ENCODE results near the gene EXOC3. TPM values are rescaled to one million over a fixed set of nuclear protein-coding genes. Genes with fewer than 3 reads are reported as not detected.

EXOC3 gene
- total and polyA plus RNA-seq, 2 of the 4 experiments (the other 2 are of a cell fraction) = 35.1 to 47.5 TPM

GRCh38 chr5:516338-516925, 73.5 kb downstream of the EXOC3 start:
- in situ Hi-C loops (cut with MboI; ENCODE audit: low sequenced_read_pairs) (no loop called here), intact Hi-C loops (cut with micrococcal nuclease) (no loop called here), dilution Hi-C loops (cut with HindIII; ENCODE audit: low sequenced_read_pairs, unreplicated experiment) (no loop called here)
- H4K5ac ChIP-seq (ENCODE audit: low read depth, low read length) = no peak overlapping the region
- H4K20me1 ChIP-seq (ENCODE audit: insufficient read depth, low read length) = no peaks in the 10 kb centered on the region
- no peaks in the 10 kb centered on the region for H3K9me1 ChIP-seq (ENCODE audit: insufficient read depth, low read length)
- ChIA-PET POLR2A (ENCODE audit: unreplicated experiment) (no interaction called here), CTCF (no interaction called here)
- H2BK15ac ChIP-seq (ENCODE audit: low read depth, low read length) = no peak overlapping the region
- no peaks in the 10 kb centered on the region for H3K9me3 ChIP-seq (ENCODE audit: control insufficient read depth, insufficient read depth, low read length)
- no peak overlapping the region for H2BK5ac ChIP-seq (ENCODE audit: low read depth, low read length, poor library complexity, severe bottlenecking)
- no peak overlapping the region for H3K14ac ChIP-seq (replicated peaks; ENCODE audit: low read depth, low read length)
- H3K36me3 ChIP-seq (ENCODE audit: control insufficient read depth, insufficient read depth, low read length) = no peaks in the 10 kb centered on the region
- H3K27ac ChIP-seq (ENCODE audit: insufficient read depth, low read length) = no peak overlapping the region
- no peak for ATAC-seq (ENCODE audit: low read depth)
- no peaks in the 10 kb centered on the region for H3K79me1 ChIP-seq (ENCODE audit: low read depth in 1 of 2, low read length in 2 of 2)
- no peak overlapping the region for H2BK120ac ChIP-seq (ENCODE audit: low read depth, low read length)
- no peak for DNase-seq
- H3K4ac ChIP-seq (ENCODE audit: low read depth, low read length) = no peak overlapping the region
- TF ChIP-seq, protein P1, sequence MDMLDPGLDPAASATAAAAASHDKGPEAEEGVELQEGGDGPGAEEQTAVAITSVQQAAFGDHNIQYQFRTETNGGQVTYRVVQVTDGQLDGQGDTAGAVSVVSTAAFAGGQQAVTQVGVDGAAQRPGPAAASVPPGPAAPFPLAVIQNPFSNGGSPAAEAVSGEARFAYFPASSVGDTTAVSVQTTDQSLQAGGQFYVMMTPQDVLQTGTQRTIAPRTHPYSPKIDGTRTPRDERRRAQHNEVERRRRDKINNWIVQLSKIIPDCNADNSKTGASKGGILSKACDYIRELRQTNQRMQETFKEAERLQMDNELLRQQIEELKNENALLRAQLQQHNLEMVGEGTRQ (IDR thresholded peaks at IDR 0.05; ENCODE audit: low read depth, low read length) = no peak
- TF ChIP-seq CEBPB (IDR thresholded peaks at IDR 0.05; ENCODE audit: low read depth, low read length) (no peak), RCOR1 (IDR thresholded peaks at IDR 0.05; ENCODE audit: insufficient replicate concordance, low read length) (no peak), RFX5 (IDR thresholded peaks at IDR 0.05; ENCODE audit: low read depth, low read length) (no peak), FOS (IDR thresholded peaks at IDR 0.05; ENCODE audit: low read depth, low read length) (no peak), POLR2A (IDR thresholded peaks at IDR 0.05; ENCODE audit: low read depth, low read length) (no peak), ELK1 (IDR thresholded peaks at IDR 0.05; ENCODE audit: borderline replicate concordance, low read depth, low read length) (no peak), RAD21 (IDR thresholded peaks at IDR 0.05; ENCODE audit: low read length) (no peak), MXI1 (IDR thresholded peaks at IDR 0.05; ENCODE audit: borderline replicate concordance, low read depth, low read length) (no peak), SMC3 (IDR thresholded peaks at IDR 0.05; ENCODE audit: low read depth, low read length) (no peak), CHD1 (IDR thresholded peaks at IDR 0.05; ENCODE audit: low read depth, low read length) (no peak), MAFK (IDR thresholded peaks at IDR 0.05; ENCODE audit: low read depth, low read length) (no peak), BHLHE40 (IDR thresholded peaks at IDR 0.05; ENCODE audit: low read depth, low read length) (no peak), MAZ (IDR thresholded peaks at IDR 0.05; ENCODE audit: borderline replicate concordance, low read depth, low read length) (no peak), NFE2L2 (IDR thresholded peaks at IDR 0.05; ENCODE audit: low read depth, low read length) (no peak), CTCF (conservative IDR thresholded peaks at IDR 0.05; ENCODE audit: low read depth, low read length) (no peak)
- no peaks in the 10 kb centered on the region for H3K4me1 ChIP-seq (ENCODE audit: control insufficient read depth, insufficient read depth, low read length)
- 75% methylated on average over 2 of the region's 10 CpGs; no CpG with 5 or more reads in 1 of the 2 experiments for WGBS, 2 experiments (ENCODE audit: extremely low coverage in 2 of 2, insufficient read length in 1 of 2)
- H3K18ac ChIP-seq (ENCODE audit: low read depth, low read length) = no peak overlapping the region
- H3K56ac ChIP-seq (ENCODE audit: extremely low read depth, insufficient read depth, low read length) = no peak overlapping the region
- no peak overlapping the region for H2AK5ac ChIP-seq (ENCODE audit: low read depth, low read length)
- H3K4me2 ChIP-seq (ENCODE audit: low read depth, low read length) = no peak overlapping the region
- H3K9ac ChIP-seq (ENCODE audit: low read depth, low read length) = no peak overlapping the region
- no peak overlapping the region for H3K23ac ChIP-seq (ENCODE audit: low read depth, low read length)
- H3K4me3 ChIP-seq (ENCODE audit: insufficient read depth, low read depth, low read length) = no peak overlapping the region
- no TSS peak for BruUV-seq (replicated peaks)
- H2AK9ac ChIP-seq (replicated peaks; ENCODE audit: low read depth, low read length, poor library complexity) = no peak overlapping the region
- no peak overlapping the region for H2BK20ac ChIP-seq (ENCODE audit: low read depth, low read length)
- H4K8ac ChIP-seq (ENCODE audit: low read depth in 2 of 2, low read length in 2 of 2) = no peak overlapping the region
- H3K27me3 ChIP-seq (ENCODE audit: control insufficient read depth, insufficient read depth, low read length) = peaks cover 60% of the 10 kb centered on the region
- H2AFZ ChIP-seq (replicated peaks; ENCODE audit: low read length, poor library complexity) = no peak overlapping the region
- no peak overlapping the region for H4K91ac ChIP-seq (ENCODE audit: insufficient read depth, low read depth, low read length)
